Measurements from ENCODE around the gene GRPR.
"Not testable (repeated sequence)": the region's sequence is repeated elsewhere in the genome, so short reads cannot be mapped to it uniquely, and the experiment has no call there.

GRPR gene

DNA sequence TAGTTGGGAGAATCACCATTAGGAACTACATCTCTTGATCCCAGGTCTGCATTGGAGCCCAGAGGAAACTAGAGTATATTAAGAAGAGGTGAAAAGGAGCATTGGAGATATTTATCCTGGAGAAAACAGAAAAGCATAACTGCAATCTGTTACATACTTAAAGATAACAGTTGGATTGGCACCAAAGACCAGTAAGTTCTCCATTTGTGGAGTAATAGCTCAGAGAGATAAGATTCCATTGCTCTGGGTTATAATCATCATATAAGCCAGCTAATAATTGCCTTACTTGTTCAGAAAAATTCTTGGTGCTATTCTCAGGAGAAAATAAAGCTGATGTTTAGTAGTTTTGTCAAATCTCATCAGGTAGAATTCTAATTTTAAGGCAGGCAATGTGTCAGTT is 20.6 kb downstream of the GRPR start:
- H3K27ac ChIP-seq, result no peak overlapping the region
- no peak for TF ChIP-seq ZFX (IDR thresholded peaks at IDR 0.05)
- TF ChIP-seq, protein P1, sequence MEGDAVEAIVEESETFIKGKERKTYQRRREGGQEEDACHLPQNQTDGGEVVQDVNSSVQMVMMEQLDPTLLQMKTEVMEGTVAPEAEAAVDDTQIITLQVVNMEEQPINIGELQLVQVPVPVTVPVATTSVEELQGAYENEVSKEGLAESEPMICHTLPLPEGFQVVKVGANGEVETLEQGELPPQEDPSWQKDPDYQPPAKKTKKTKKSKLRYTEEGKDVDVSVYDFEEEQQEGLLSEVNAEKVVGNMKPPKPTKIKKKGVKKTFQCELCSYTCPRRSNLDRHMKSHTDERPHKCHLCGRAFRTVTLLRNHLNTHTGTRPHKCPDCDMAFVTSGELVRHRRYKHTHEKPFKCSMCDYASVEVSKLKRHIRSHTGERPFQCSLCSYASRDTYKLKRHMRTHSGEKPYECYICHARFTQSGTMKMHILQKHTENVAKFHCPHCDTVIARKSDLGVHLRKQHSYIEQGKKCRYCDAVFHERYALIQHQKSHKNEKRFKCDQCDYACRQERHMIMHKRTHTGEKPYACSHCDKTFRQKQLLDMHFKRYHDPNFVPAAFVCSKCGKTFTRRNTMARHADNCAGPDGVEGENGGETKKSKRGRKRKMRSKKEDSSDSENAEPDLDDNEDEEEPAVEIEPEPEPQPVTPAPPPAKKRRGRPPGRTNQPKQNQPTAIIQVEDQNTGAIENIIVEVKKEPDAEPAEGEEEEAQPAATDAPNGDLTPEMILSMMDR (conservative IDR thresholded peaks at IDR 0.05), result no peak

- no peak overlapping the region for H3K27ac ChIP-seq
- TF ChIP-seq, protein P1 (conservative IDR thresholded peaks at IDR 0.05), result no peak
- no peak for TF ChIP-seq ZFX (IDR thresholded peaks at IDR 0.05)
Measured at GRCh38 chrX:16144420-16144819, 21.1 kb downstream of the GRPR start.

DNA sequence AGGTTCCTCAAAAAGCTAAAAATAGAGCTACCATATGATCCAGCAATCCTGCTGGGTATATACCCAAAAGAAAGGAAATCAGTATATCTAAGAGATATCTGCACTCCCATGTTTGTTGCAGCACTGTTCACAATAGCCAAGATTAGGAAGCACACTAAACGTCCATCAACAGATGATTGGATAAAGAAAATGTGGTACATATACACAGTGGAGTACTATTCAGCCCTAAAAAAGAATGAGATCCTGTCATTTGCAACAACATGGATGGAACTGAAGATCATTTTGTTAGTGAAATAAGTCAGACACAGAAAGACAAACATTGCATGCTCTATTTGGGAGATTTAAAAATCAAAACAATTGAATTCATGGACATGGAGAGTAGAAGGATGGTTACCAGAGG is 21.7 kb downstream of the GRPR start:
- H3K27ac ChIP-seq, result not testable (repeated sequence)

DNA sequence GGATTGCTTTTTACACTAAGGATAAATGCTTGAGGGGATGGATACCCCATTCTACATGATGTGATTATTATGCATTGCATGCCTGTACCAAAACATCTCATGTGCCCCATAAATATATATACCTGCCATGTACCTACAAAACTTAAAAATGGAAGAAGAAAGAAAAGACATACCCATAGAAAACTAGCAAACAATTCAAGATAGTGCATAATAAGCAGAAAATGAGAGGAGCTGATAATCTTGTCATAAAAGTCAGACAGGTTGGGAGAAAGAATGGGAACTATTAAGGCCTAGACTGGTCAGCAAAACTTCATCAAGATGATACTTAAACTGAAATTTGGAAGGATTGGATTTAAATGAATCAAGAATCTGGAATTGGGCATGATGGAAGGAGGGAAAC is 22.3 kb downstream of the GRPR start:
- TF ChIP-seq, protein P1 (conservative IDR thresholded peaks at IDR 0.05), result no peak
- TF ChIP-seq ZFX (IDR thresholded peaks at IDR 0.05), result no peak

DNA sequence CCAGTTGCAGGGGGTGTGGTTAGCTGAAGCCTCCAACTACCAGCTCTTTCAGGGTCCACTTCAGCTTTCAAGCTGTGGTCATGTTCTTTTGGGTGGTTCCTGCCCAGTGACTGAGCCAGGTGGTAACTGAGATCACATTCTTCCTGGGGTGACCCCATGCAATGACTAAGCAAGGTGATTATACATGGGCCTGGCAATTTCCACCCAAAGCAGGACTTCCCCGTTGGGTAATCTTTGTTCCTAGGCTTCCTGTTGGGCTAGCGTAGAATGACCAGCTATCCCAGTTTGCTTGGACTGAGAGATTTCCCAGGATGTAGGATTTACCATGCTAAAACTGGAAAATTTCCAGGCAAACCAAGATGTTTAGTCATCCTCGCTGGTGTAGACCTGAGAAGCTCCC is 25.5 kb downstream of the GRPR start:
- TF ChIP-seq, protein P1 (conservative IDR thresholded peaks at IDR 0.05), result no peak
- TF ChIP-seq ZFX (IDR thresholded peaks at IDR 0.05), result no peak

More for the DNA sequence above, 22.3 kb downstream of the GRPR start:
- H3K27ac ChIP-seq, result no peak overlapping the region

DNA sequence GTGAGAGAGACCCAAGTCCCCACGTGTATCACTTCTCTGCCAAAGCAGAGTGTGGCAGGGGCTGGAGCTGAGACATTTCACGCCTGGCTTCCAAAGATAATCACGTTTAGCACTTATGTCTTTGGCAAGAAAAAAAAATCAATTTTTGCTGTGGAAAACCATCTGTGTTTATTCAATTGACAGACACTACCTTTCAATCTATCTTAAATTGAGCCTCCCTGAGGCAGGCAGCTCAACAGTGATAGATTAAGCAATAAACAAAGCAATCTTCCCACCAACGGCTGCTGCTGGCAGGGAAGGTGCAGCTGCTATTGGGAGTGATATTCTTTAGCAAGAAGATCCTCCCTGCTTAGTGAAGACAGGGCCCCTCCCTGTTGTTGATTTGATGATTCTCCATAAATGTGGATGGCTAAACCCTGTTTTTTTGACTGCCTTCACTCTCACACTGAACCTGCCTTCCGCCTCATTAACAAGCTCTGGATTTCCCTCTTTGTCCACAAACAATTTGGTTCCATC is 32.3 kb downstream of the GRPR start:
- TF ChIP-seq, protein P1 (conservative IDR thresholded peaks at IDR 0.05), result no peak
- no peak for TF ChIP-seq ZFX (IDR thresholded peaks at IDR 0.05)
- no peak overlapping the region for H3K27ac ChIP-seq

More for the DNA sequence above, 25.5 kb downstream of the GRPR start:
- H3K27ac ChIP-seq, result no peak overlapping the region

GRCh38 chrX:16156692-16157331 is 33.4 kb downstream of the GRPR start:
- no peak overlapping the region for H3K27ac ChIP-seq
- TF ChIP-seq, protein P1 (conservative IDR thresholded peaks at IDR 0.05), result no peak
- TF ChIP-seq ZFX (IDR thresholded peaks at IDR 0.05), result no peak

DNA sequence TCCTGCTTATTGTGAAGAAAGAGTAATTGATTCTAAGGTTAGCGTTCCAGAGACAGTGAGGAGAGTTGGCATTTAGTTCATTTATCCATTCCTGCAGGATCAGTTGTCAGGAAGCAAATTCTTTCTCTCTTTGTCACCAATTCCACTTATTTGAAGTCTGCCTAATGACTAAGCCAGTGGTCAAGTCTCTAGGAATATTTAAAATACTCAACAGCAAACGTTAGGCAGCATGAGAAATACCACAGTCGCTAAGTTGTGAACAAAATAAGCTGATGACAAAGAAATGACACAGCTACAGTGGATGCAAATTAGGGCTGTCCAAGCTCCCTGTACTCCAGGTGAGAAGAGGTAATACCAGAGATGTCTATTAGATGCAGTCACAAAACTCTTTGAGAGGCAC is 37.4 kb downstream of the GRPR start:
- H3K27ac ChIP-seq, result no peak overlapping the region
- TF ChIP-seq, protein P1 (conservative IDR thresholded peaks at IDR 0.05), result no peak
- no peak for TF ChIP-seq ZFX (IDR thresholded peaks at IDR 0.05)

DNA sequence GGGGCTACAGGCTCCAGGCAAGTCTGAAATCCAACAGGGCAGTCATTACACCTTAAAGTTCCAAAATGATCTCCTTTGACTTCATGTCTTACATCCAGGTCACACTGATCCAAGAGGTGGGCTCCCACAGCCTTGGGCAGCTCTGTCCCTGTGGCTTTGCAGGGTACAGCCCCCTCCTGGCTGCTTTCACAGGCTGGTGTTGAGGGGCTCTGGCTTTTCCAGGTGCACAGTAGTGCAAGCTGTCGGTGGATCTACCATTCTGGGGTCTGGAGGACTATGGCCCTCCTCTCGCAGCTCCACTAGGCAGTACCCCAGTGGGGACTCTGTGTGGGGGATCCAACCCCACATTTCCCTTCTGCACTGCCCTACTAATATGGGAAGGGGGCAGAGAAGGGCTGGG is 37.8 kb downstream of the GRPR start:
- H3K27ac ChIP-seq, result not testable (repeated sequence)

Measured in C4-2B (cell line).